ENCODE data around the gene ASB6. TPM values are rescaled to one million over a fixed set of nuclear protein-coding genes. Genes with fewer than 3 reads are reported as not detected.
A peak's percentile ranks its signal among the peaks of the same experiment; 100 is the strongest.

Gene ASB6
- total and polyA plus RNA-seq, 2 of the 13 experiments (the other 11 are each of a cell fraction or from before 2014, with no cell fraction given) = 8.2 to 8.4 TPM

GRCh38 chr9:129597355-129598088 is 44.4 kb downstream of the ASB6 start (continued):
- TF ChIP-seq MATR3 (CRISPR knock-in tag; IDR thresholded peaks at IDR 0.05) = no peak
- no peak for TF ChIP-seq TRIM22 (IDR thresholded peaks at IDR 0.05)
- 0 out of 2 replicates have a peak, but pooled peaks have one; percentile 56 for TF ChIP-seq ZNF143 (CRISPR knock-in tag; IDR thresholded peaks at IDR 0.05)
- peak; percentile 64; the same call in 1 of the 2 replicates for TF ChIP-seq KDM1A (CRISPR knock-in tag; IDR thresholded peaks at IDR 0.05)
- TF ChIP-seq ZNF550 (CRISPR knock-in tag; IDR thresholded peaks at IDR 0.05; ENCODE audit: borderline replicate concordance) = no peak
- TF ChIP-seq CEBPB (IDR thresholded peaks at IDR 0.05; ENCODE audit: borderline replicate concordance, low read depth, low read length) = no peak
- TF ChIP-seq ZNF704 (CRISPR knock-in tag; IDR thresholded peaks at IDR 0.05; ENCODE audit: borderline replicate concordance) = peak; percentile 48; the same call in 1 of the 2 replicates
- no peak for TF ChIP-seq ZNF558 (CRISPR knock-in tag; IDR thresholded peaks at IDR 0.05; ENCODE audit: borderline replicate concordance)
- no peak for TF ChIP-seq ZNF383 (CRISPR knock-in tag; IDR thresholded peaks at IDR 0.05; ENCODE audit: borderline replicate concordance)
- no peak for TF ChIP-seq AFF4 (CRISPR knock-in tag; IDR thresholded peaks at IDR 0.05)
- peak; percentile 77 for TF ChIP-seq E2F1 (CRISPR knock-in tag; IDR thresholded peaks at IDR 0.05)
- TF ChIP-seq PHF5A (CRISPR knock-in tag; IDR thresholded peaks at IDR 0.05; ENCODE audit: low read depth, unreplicated experiment) = peak; percentile 66
- peak; percentile 97 for TF ChIP-seq ZNF816 (CRISPR knock-in tag; IDR thresholded peaks at IDR 0.05; ENCODE audit: borderline replicate concordance)
- TF ChIP-seq ZNF713 (CRISPR knock-in tag; IDR thresholded peaks at IDR 0.05) = peak; percentile 33; the same call in 1 of the 2 replicates
- TF ChIP-seq SAFB2 (CRISPR knock-in tag; IDR thresholded peaks at IDR 0.05; ENCODE audit: borderline replicate concordance, low read depth) = no peak; the same call in 1 of the 2 replicates
- peak; percentile 91 to 96; a peak in 3 of 4 replicates for TF ChIP-seq EP300 (IDR thresholded peaks at IDR 0.05; ENCODE audit: low read depth in 2 of 2, low read length in 2 of 2)
- peak; percentile 96 for TF ChIP-seq EP300 (CRISPR knock-in tag; IDR thresholded peaks at IDR 0.05; ENCODE audit: borderline replicate concordance)
- TF ChIP-seq RBAK (CRISPR knock-in tag; IDR thresholded peaks at IDR 0.05) = no peak; the same call in 1 of the 2 replicates
- no peak for TF ChIP-seq TOE1 (CRISPR knock-in tag; IDR thresholded peaks at IDR 0.05)
- TF ChIP-seq ZBTB44 (CRISPR knock-in tag; IDR thresholded peaks at IDR 0.05) = no peak
